K562 (cell line): ENCODE measurements around the gene FAM89B.

ENCODE experiments used
- CHAMP1 ChIP-seq: fragments of 450-650 bp; IDR thresholded peaks from 2 replicates; pipeline ENCODE4 v1.6.1; 2016; ENCODE audit warnings: mild to moderate bottlenecking
- EZH2 ChIP-seq: IDR thresholded peaks from 2 replicates; pipeline ENCODE4 v1.6.1; 2012; ENCODE audit warnings: low read depth, mild to moderate bottlenecking, inconsistent platforms, low read length, borderline replicate concordance
- MIER1 ChIP-seq: fragments of 450-650 bp; IDR thresholded peaks from 2 replicates; pipeline ENCODE4 v1.6.1; 2016; ENCODE audit warnings: antibody characterized with exemption, mild to moderate bottlenecking, low read depth
- NR2C2 ChIP-seq, 2 experiments: fragments of 200-800 bp in 1 of 2; sonication (Bioruptor generic) in 1 of 2; sonication (generic) in 1 of 2; formaldehyde crosslinking in 1 of 2; IDR thresholded peaks; 2 replicates each; pipeline versions ENCODE4 v1.6.1 to v1.8.0; 2016 to 2022; ENCODE audit warnings: mild to moderate bottlenecking in 1 of 2, missing compliant biosample characterization in 1 of 2, missing genetic modification characterization in 1 of 2, missing genetic modification reagents in 1 of 2
- RFX5 ChIP-seq: IDR thresholded peaks from 2 replicates; pipeline ENCODE4 v1.6.1; 2011; ENCODE audit warnings: low read depth, mild to moderate bottlenecking, improper control_type of control experiment, low read length
- ZNF274 ChIP-seq: IDR thresholded peaks from 2 replicates; pipeline ENCODE4 v1.6.1; 2011; ENCODE audit warnings: low read depth, mild to moderate bottlenecking, low read length, moderate library complexity, borderline replicate concordance

- TF ChIP-seq ZNF274 (no peak), NR2C2 (CRISPR knock-in tag; IDR thresholded peaks at IDR 0.05) (no peak), NR2C2 (tag; IDR thresholded peaks at IDR 0.05) (no peak), RFX5 (no peak), CHAMP1 (no peak), MIER1 (no peak), EZH2 (no peak)
Observed at GRCh38 chr11:65532388-65533064, 39.8 kb upstream of the FAM89B start.
